A549 (cell line): Measurements from ENCODE around the gene EEIG1. TPM values are rescaled to one million over a fixed set of nuclear protein-coding genes. Genes with fewer than 3 reads are reported as not detected.

Source experiments
- ATAC-seq, 2 experiments: fragments of 200-7000 bp in 1 of 2; fragments of >200 bp in 1 of 2; cut with Nextera tagmentation in 1 of 2; cut with Tn5 transposase in 1 of 2; 3 replicates each; pipeline versions ENCODE4 v1.8.0 to v1.9.1; 2018 to 2020; ENCODE audit warnings: mild to moderate bottlenecking in 1 of 2, moderate library complexity in 1 of 2
- CTCF ChIA-PET: fragments of 300-600 bp; sonication (Branson Sonifier 250); formaldehyde crosslinking; extraction: SDS; loops from one replicate; lab custom pipeline; 2021; ENCODE audit warnings: antibody characterized with exemption, inconsistent platforms; lab: Yijun Ruan, JAX
- POLR2A ChIA-PET: fragments of 350-600 bp; formaldehyde crosslinking; extraction: SDS; loops from one replicate; lab custom pipeline; 2021; ENCODE audit warnings: antibody characterized with exemption, inconsistent platforms; lab: Yijun Ruan, JAX
- DNase-seq, 2 experiments: peaks; one replicate each; pipeline versions ENCODE4 v3.0.0 to v3.0.0-alpha.2; 2011 to 2016; ENCODE audit warnings: low read depth in 1 of 2, low spot score in 1 of 2
- FAIRE-seq: peaks from 2 replicates; lab custom pipeline; 2011; peaks lifted over from hg19 to GRCh38; lab: Jason Lieb, UNC
- H3K27ac ChIP-seq, 2 experiments: fragments of >200 bp; sonication (Bioruptor Twin); formaldehyde crosslinking; 3 replicates each; pipeline ENCODE4 v1.5.1; 2016 to 2017
- H3K4me1 ChIP-seq: fragments of >200 bp; sonication (Bioruptor Twin); formaldehyde crosslinking; 3 replicates; pipeline ENCODE4 v1.6.1; 2016
- H3K4me2 ChIP-seq: fragments of >200 bp; sonication (Bioruptor Twin); formaldehyde crosslinking; 3 replicates; pipeline ENCODE4 v1.6.1; 2016
- H3K4me3 ChIP-seq: fragments of >200 bp; sonication (Bioruptor Twin); formaldehyde crosslinking; 3 replicates; pipeline ENCODE4 v1.5.1; 2016
- H3K9me3 ChIP-seq: fragments of >200 bp; sonication (Bioruptor Twin); formaldehyde crosslinking; 3 replicates; pipeline ENCODE4 v1.6.1; 2016
- CBX2 ChIP-seq: fragments of 200-600 bp; sonication (generic); IDR thresholded peaks from 2 replicates; pipeline ENCODE4 v1.6.1; 2016; ENCODE audit warnings: low read depth, mild to moderate bottlenecking, borderline replicate concordance
- CEBPB ChIP-seq, 2 experiments: fragments of >200 bp in 1 of 2; sonication (Bioruptor Twin) in 1 of 2; formaldehyde crosslinking in 1 of 2; IDR thresholded peaks; 2 replicates each; pipeline ENCODE4 v1.6.1; 2012 to 2016
- EHF ChIP-seq: fragments of 250-450 bp; sonication (Bioruptor Pico); IDR thresholded peaks from 2 replicates; pipeline ENCODE4 v1.5.0; 2020; ENCODE audit warnings: mild to moderate bottlenecking
- EHMT2 ChIP-seq: fragments of 200-600 bp; sonication (generic); IDR thresholded peaks from 2 replicates; pipeline ENCODE4 v1.6.1; 2016; ENCODE audit warnings: antibody characterized with exemption, low read depth, mild to moderate bottlenecking, moderate library complexity
- FOSB ChIP-seq: fragments of 250-450 bp; sonication (Bioruptor Pico); IDR thresholded peaks from 2 replicates; pipeline ENCODE4 v1.5.0; 2020; ENCODE audit warnings: mild to moderate bottlenecking, moderate library complexity
- FOXS1 ChIP-seq: fragments of 250-450 bp; sonication (Bioruptor Pico); IDR thresholded peaks from 2 replicates; pipeline ENCODE4 v1.5.0; 2020; ENCODE audit warnings: mild to moderate bottlenecking, moderate library complexity
- GATA3 ChIP-seq: IDR thresholded peaks from 2 replicates; pipeline ENCODE4 v1.6.1; 2012; ENCODE audit warnings: borderline replicate concordance
- HEYL ChIP-seq: fragments of 250-450 bp; sonication (Bioruptor Pico); IDR thresholded peaks from 2 replicates; pipeline ENCODE4 v1.8.0; 2021; ENCODE audit warnings: mild to moderate bottlenecking, moderate library complexity
- HOXB5 ChIP-seq: fragments of 250-450 bp; sonication (Bioruptor Pico); IDR thresholded peaks from 2 replicates; pipeline ENCODE4 v1.5.0; 2020; ENCODE audit warnings: mild to moderate bottlenecking, moderate library complexity
- JUNB ChIP-seq: fragments of >200 bp; sonication (Bioruptor Twin); formaldehyde crosslinking; IDR thresholded peaks from 2 replicates; pipeline ENCODE4 v1.6.1; 2016
- KDM1A ChIP-seq: fragments of 200-600 bp; sonication (generic); IDR thresholded peaks from 2 replicates; pipeline ENCODE4 v1.6.1; 2016; ENCODE audit warnings: low read depth, mild to moderate bottlenecking
- MAFK ChIP-seq: fragments of 450-650 bp; IDR thresholded peaks from 2 replicates; pipeline ENCODE4 v1.6.1; 2014; ENCODE audit not compliant: partially characterized antibody
- NR3C1 ChIP-seq: fragments of >200 bp; sonication (Bioruptor Twin); formaldehyde crosslinking; IDR thresholded peaks from 3 replicates; pipeline ENCODE4 v1.6.1; 2017
- POLR2A ChIP-seq: IDR thresholded peaks from 2 replicates; pipeline ENCODE4 v1.6.1; 2012; ENCODE audit warnings: mild to moderate bottlenecking, low read length
- POLR2AphosphoS2 ChIP-seq: conservative IDR thresholded peaks from 2 replicates; pipeline ENCODE4 v1.6.1; 2012; ENCODE audit warnings: low read length, improper control_type of control experiment, inconsistent platforms
- RARB ChIP-seq: fragments of 250-450 bp; sonication (Bioruptor Pico); IDR thresholded peaks from 2 replicates; pipeline ENCODE4 v1.8.0; 2021; ENCODE audit warnings: mild to moderate bottlenecking, moderate library complexity
- RFX5 ChIP-seq: fragments of 450-650 bp; IDR thresholded peaks from 2 replicates; pipeline ENCODE4 v1.7.1; 2014; ENCODE audit warnings: antibody characterized with exemption, mild to moderate bottlenecking, moderate library complexity
- ZFP36 ChIP-seq: fragments of 450-650 bp; IDR thresholded peaks from 2 replicates; pipeline ENCODE4 v1.6.1; 2014; ENCODE audit warnings: borderline replicate concordance; ENCODE audit not compliant: partially characterized antibody
- ZNF302 ChIP-seq: fragments of 250-450 bp; sonication (Bioruptor Pico); IDR thresholded peaks from 2 replicates; pipeline ENCODE4 v1.9.0; 2021; ENCODE audit warnings: inconsistent platforms, mild to moderate bottlenecking, moderate library complexity
- WGBS: methylation state at CpG from one replicate; pipeline ENCODE4 v1.1.6; 2017; ENCODE audit errors: missing lambda C conversion rate; 5-methylcytosine and 5-hydroxymethylcytosine counted together
- polyA plus RNA-seq, 4 experiments: library from polyadenylated mRNA; depleted of rRNA in 3 of 4; stranded (reverse); fragments of >200 nt; fragmentation: RNase III in 1 of 4; extraction: RNeasy Plus Mini Kit Qiagen cat#74134 plus additional on column Dnase treatment in 1 of 4; gene quantifications; 2 replicates in 3 of 4; 3 replicates in 1 of 4; pipeline ENCODE4 v1.2.3, GENCODE V29; 2011 to 2017
- TF ChIP-seq, protein P1 (sequence below): fragments of 250-450 bp; sonication (Bioruptor Pico); IDR thresholded peaks from 2 replicates; pipeline ENCODE4 v1.5.0; 2021; ENCODE audit warnings: mild to moderate bottlenecking, moderate library complexity, borderline replicate concordance
- TF ChIP-seq, protein P2 (sequence below): IDR thresholded peaks from 2 replicates; pipeline ENCODE4 v1.6.1; 2012; ENCODE audit warnings: low read depth, borderline replicate concordance
- TF ChIP-seq, protein P3 (sequence below): fragments of 150-350 bp; IDR thresholded peaks from 2 replicates; pipeline ENCODE4 v1.6.1; 2014; ENCODE audit warnings: low read depth, mild to moderate bottlenecking, low read length
- TF ChIP-seq, protein P4 (sequence below): fragments of 450-650 bp; IDR thresholded peaks from 2 replicates; pipeline ENCODE4 v1.6.1; 2014; ENCODE audit warnings: antibody characterized with exemption

The EEIG1 gene
- polyA plus RNA-seq, 2 of the 4 experiments (the other 2 are of a cell fraction): 30.3 to 33.0 TPM

DNA sequence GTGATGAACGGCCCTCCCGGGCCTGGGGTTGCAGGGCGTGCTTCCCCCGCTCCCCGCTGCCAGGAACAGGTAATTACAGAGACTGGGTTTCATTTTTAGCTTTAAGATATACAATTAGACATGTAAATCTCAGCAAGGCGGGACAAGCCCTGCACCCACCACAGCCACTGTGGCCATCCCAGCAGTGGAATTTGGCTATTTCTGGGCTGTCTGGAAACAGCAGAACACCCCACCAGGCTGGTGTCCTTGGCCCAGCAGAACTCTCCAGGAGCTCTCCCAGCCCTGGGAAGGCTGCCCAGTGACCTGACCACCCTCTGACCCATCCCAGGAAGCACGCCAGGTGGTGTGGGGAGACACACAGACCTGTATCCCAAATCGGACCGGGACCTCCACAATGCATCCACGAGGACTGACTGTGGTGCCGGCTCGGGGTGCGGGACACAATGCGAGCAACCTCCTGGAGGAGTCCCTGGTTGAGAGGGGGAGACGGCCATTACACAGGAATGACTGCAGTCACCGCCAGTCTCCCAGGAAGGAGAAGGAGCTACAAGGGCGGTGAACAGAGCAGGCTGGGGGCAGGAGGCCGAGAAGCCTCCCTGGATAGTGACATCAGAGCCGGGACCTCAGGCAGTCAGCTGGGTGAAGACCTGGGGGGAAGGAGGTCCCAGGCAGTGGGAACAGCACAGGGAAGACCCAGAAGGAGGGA is 17.3 kb downstream of the EEIG1 start:
- H3K4me3 ChIP-seq: no peak overlapping the region
- 79% methylated on average over 19 of the region's 19 CpGs for WGBS
- ChIA-PET CTCF (interaction anchor here (0.6 to 35.7 kb wide), 8 partner anchors 8 to 229 kb away, joined by 3 to 827 read pairs (median 4); partner anchors contain the start of genes DPM2 and TOR2A), POLR2A (no interaction called here)
- H3K9me3 ChIP-seq: no peaks in the 10 kb centered on the region
- DNase-seq (no peak), ATAC-seq (no peak), FAIRE-seq (no peak)
- H3K4me1 ChIP-seq: peaks cover 78% of the 10 kb centered on the region
- H3K27ac ChIP-seq: peak overlapping the region; percentile 89 to 98
- TF ChIP-seq ZNF302: no peak
- TF ChIP-seq CBX2: no peak
- TF ChIP-seq, protein P1, sequence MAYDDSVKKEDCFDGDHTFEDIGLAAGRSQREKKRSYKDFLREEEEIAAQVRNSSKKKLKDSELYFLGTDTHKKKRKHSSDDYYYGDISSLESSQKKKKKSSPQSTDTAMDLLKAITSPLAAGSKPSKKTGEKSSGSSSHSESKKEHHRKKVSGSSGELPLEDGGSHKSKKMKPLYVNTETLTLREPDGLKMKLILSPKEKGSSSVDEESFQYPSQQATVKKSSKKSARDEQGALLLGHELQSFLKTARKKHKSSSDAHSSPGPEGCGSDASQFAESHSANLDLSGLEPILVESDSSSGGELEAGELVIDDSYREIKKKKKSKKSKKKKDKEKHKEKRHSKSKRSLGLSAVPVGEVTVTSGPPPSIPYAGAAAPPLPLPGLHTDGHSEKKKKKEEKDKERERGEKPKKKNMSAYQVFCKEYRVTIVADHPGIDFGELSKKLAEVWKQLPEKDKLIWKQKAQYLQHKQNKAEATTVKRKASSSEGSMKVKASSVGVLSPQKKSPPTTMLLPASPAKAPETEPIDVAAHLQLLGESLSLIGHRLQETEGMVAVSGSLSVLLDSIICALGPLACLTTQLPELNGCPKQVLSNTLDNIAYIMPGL (CRISPR knock-in tag): no peak
- no peak for TF ChIP-seq JUNB
- no peak for TF ChIP-seq KDM1A
- no peak for TF ChIP-seq EHF (CRISPR knock-in tag)
- TF ChIP-seq, protein P2, sequence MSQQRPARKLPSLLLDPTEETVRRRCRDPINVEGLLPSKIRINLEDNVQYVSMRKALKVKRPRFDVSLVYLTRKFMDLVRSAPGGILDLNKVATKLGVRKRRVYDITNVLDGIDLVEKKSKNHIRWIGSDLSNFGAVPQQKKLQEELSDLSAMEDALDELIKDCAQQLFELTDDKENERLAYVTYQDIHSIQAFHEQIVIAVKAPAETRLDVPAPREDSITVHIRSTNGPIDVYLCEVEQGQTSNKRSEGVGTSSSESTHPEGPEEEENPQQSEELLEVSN: no peak
- TF ChIP-seq, protein P3, sequence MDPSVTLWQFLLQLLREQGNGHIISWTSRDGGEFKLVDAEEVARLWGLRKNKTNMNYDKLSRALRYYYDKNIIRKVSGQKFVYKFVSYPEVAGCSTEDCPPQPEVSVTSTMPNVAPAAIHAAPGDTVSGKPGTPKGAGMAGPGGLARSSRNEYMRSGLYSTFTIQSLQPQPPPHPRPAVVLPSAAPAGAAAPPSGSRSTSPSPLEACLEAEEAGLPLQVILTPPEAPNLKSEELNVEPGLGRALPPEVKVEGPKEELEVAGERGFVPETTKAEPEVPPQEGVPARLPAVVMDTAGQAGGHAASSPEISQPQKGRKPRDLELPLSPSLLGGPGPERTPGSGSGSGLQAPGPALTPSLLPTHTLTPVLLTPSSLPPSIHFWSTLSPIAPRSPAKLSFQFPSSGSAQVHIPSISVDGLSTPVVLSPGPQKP: no peak
- TF ChIP-seq POLR2AphosphoS2: no peak
- TF ChIP-seq GATA3: no peak
- TF ChIP-seq FOXS1 (CRISPR knock-in tag): no peak
- H3K4me2 ChIP-seq: peak overlapping the region; percentile 98

DNA sequence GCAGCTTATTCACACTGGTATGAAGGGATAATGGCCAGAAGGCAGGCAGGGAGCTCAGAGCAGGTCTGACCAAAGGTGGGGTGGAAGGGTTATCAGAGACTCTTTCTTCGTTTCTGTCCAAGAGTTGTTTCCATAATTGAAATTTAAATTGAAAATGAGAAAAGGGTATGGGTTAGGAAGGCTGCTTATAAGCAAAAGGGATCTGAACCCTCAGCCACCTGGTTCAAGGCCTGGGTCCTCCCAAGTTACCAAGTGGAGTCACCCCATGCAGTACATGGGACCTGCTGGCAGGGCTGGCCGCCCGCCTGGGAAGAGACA is 17.8 kb downstream of the EEIG1 start:
- ATAC-seq: no peak
- WGBS: 84% methylated on average over 3 of the region's 3 CpGs
- POLR2A ChIA-PET: interaction anchor here (1.1 kb wide), 1 partner anchor 43 kb away, joined by 4 read pairs; no protein-coding TSS in a partner anchor
- Histone ChIP-seq H3K27ac (peak overlapping the region; percentile 89 to 98), H3K9me3 (no peaks in the 10 kb centered on the region), H3K4me2 (peak overlapping the region; percentile 98), H3K4me3 (no peak overlapping the region), H3K4me1 (peaks cover 73% of the 10 kb centered on the region)
- CTCF ChIA-PET: interaction anchor here (0.6 to 35.7 kb wide), 8 partner anchors 7 to 228 kb away, joined by 3 to 827 read pairs (median 4); partner anchors contain the start of genes DPM2 and TOR2A
- no peak for DNase-seq
- no peak for FAIRE-seq
- TF ChIP-seq HOXB5 (CRISPR knock-in tag) (no peak), NR3C1 (no peak), MAFK (no peak), HEYL (CRISPR knock-in tag) (no peak), RFX5 (no peak), POLR2A (no peak), ZFP36 (no peak), CEBPB (IDR thresholded peaks at IDR 0.05) (no peak), FOSB (no peak), GATA3 (no peak), EHMT2 (no peak), RARB (CRISPR knock-in tag) (no peak)
- TF ChIP-seq, protein P4, sequence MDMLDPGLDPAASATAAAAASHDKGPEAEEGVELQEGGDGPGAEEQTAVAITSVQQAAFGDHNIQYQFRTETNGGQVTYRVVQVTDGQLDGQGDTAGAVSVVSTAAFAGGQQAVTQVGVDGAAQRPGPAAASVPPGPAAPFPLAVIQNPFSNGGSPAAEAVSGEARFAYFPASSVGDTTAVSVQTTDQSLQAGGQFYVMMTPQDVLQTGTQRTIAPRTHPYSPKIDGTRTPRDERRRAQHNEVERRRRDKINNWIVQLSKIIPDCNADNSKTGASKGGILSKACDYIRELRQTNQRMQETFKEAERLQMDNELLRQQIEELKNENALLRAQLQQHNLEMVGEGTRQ: no peak
- TF ChIP-seq, all 56 proteins: peak for 0
